Trophoblast cell (in vitro differentiated cells and primary cell): ENCODE data around the gene NUAK2.

Experiments
- DNase-seq, 2 donors: peaks; one replicate each; pipeline ENCODE4 v3.0.0-alpha.2; 2016
- H2AFZ ChIP-seq: 2 replicates; pipeline ENCODE4 v1.6.1; 2013; ENCODE audit warnings: low read length, moderate library complexity, mild to moderate bottlenecking; ENCODE audit not compliant: insufficient read depth, poor library complexity
- H2AK5ac ChIP-seq: 2 replicates; pipeline ENCODE4 v1.6.1; 2013; ENCODE audit warnings: mild to moderate bottlenecking, low read length
- H2BK120ac ChIP-seq: 2 replicates; pipeline ENCODE4 v1.6.1; 2013; ENCODE audit warnings: low read length, mild to moderate bottlenecking, moderate library complexity; ENCODE audit not compliant: insufficient read depth, poor library complexity
- H2BK12ac ChIP-seq: 2 replicates; pipeline ENCODE4 v1.6.1; 2013; ENCODE audit warnings: mild to moderate bottlenecking, low read length, moderate library complexity
- H2BK5ac ChIP-seq: 2 replicates; pipeline ENCODE4 v1.6.1; 2013; ENCODE audit warnings: low read length, low read depth, moderate library complexity, mild to moderate bottlenecking; ENCODE audit not compliant: poor library complexity
- H3K14ac ChIP-seq: 2 replicates; pipeline ENCODE4 v1.6.1; 2013; ENCODE audit warnings: mild to moderate bottlenecking, low read length
- H3K18ac ChIP-seq: 2 replicates; pipeline ENCODE4 v1.6.1; 2013; ENCODE audit warnings: mild to moderate bottlenecking, low read length
- H3K23ac ChIP-seq: 2 replicates; pipeline ENCODE4 v1.6.1; 2013; ENCODE audit warnings: low read length
- H3K27ac ChIP-seq: 2 replicates; pipeline ENCODE4 v1.5.1; 2013; ENCODE audit warnings: low read depth, mild to moderate bottlenecking, inconsistent platforms, low read length, moderate library complexity
- H3K27me3 ChIP-seq: 2 replicates; pipeline ENCODE4 v1.6.1; 2013; ENCODE audit warnings: inconsistent platforms, mild to moderate bottlenecking, low read length, moderate library complexity; ENCODE audit not compliant: insufficient read depth
- H3K36me3 ChIP-seq, 2 experiments: 1 replicate in 1 of 2; 2 replicates in 1 of 2; pipeline ENCODE4 v1.6.1; 2013; ENCODE audit warnings: low read length in 2 of 2, mild to moderate bottlenecking in 2 of 2, moderate library complexity in 1 of 2; ENCODE audit not compliant: insufficient read depth in 2 of 2, control insufficient read depth in 1 of 2
- H3K4ac ChIP-seq: 2 replicates; pipeline ENCODE4 v1.6.1; 2013; ENCODE audit warnings: low read depth, mild to moderate bottlenecking, low read length, moderate library complexity
- H3K4me1 ChIP-seq, 2 experiments: 1 replicate in 1 of 2; 2 replicates in 1 of 2; pipeline ENCODE4 v1.6.1; 2013; ENCODE audit warnings: low read length in 2 of 2, mild to moderate bottlenecking in 2 of 2, moderate library complexity in 1 of 2; ENCODE audit not compliant: insufficient read depth in 2 of 2, control insufficient read depth in 1 of 2
- H3K4me2 ChIP-seq: 2 replicates; pipeline ENCODE4 v1.6.1; 2013; ENCODE audit warnings: inconsistent platforms, mild to moderate bottlenecking, low read length, moderate library complexity
- H3K4me3 ChIP-seq: 2 replicates; pipeline ENCODE4 v1.5.1; 2013; ENCODE audit warnings: mild to moderate bottlenecking, low read depth, low read length, inconsistent platforms
- H3K79me1 ChIP-seq: one replicate; pipeline ENCODE4 v1.6.1; 2013; ENCODE audit warnings: low read length
- H3K79me2 ChIP-seq: 2 replicates; pipeline ENCODE4 v1.6.1; 2013; ENCODE audit warnings: low read length, mild to moderate bottlenecking; ENCODE audit not compliant: control insufficient read depth, insufficient read depth, poor library complexity
- H3K9ac ChIP-seq: 2 replicates; pipeline ENCODE4 v1.6.1; 2013; ENCODE audit warnings: mild to moderate bottlenecking, low read length
- H3K9me3 ChIP-seq: 2 replicates; pipeline ENCODE4 v1.6.1; 2013; ENCODE audit warnings: low read depth, mild to moderate bottlenecking, control low read depth, inconsistent platforms, low read length; ENCODE audit not compliant: insufficient read depth
- H4K12ac ChIP-seq: 2 replicates; pipeline ENCODE4 v1.6.1; 2013; ENCODE audit warnings: low read depth, mild to moderate bottlenecking, low read length, moderate library complexity
- H4K8ac ChIP-seq: 2 replicates; pipeline ENCODE4 v1.6.1; 2013; ENCODE audit warnings: low read depth, mild to moderate bottlenecking, low read length, moderate library complexity
- H4K91ac ChIP-seq: one replicate; pipeline ENCODE4 v1.6.1; 2013; ENCODE audit warnings: low read depth, mild to moderate bottlenecking, low read length, moderate library complexity
- WGBS: extraction: QIAGEN DNeasy Blood & Tissue Kit; methylation state at CpG from one replicate; pipeline ENCODE4 v1.1.7; 2013; ENCODE audit warnings: missing lambda C conversion rate; ENCODE audit not compliant: insufficient read length, insufficient coverage; ENCODE audit errors: extremely low coverage; 5-methylcytosine and 5-hydroxymethylcytosine counted together

The NUAK2 gene

GRCh38 chr1:205313563-205314308 lies 7.8 kb downstream of the NUAK2 start:
- H2AFZ ChIP-seq = peak overlapping the region; percentile 57
- H2BK120ac ChIP-seq = peak overlapping the region; percentile 7
- H3K18ac ChIP-seq = peak overlapping the region; percentile 56
- no CpG with 5 or more reads among the region's 21 CpGs for whole genome bisulfite sequencing
- no peak overlapping the region for H3K4me3 ChIP-seq
- H2AK5ac ChIP-seq = peak overlapping the region; percentile 73
- peak overlapping the region; percentile 52 for H3K27ac ChIP-seq
- H2BK5ac ChIP-seq = peak overlapping the region; percentile 8
- peak overlapping the region; percentile 97 for H3K4ac ChIP-seq
- H2BK12ac ChIP-seq = peak overlapping the region; percentile 37
- peaks cover 33 to 34% of the 10 kb centered on the region in 2 experiments for H3K4me1 ChIP-seq
- H4K8ac ChIP-seq = peak overlapping the region; percentile 7
- H4K12ac ChIP-seq = peak overlapping the region; percentile 35
- H3K4me2 ChIP-seq = peak overlapping the region; percentile 48
- H3K36me3 ChIP-seq = peaks cover 36 to 52% of the 10 kb centered on the region in 2 experiments
- no peak overlapping the region for H3K9ac ChIP-seq
- no peaks in the 10 kb centered on the region for H3K9me3 ChIP-seq
- peaks cover 9% of the 10 kb centered on the region for H3K79me1 ChIP-seq
- H3K14ac ChIP-seq = peak overlapping the region; percentile 51
- H4K91ac ChIP-seq = peak overlapping the region; percentile 21
- peak in 1 of 2 donors; percentile 53 for DNase-seq
- H3K23ac ChIP-seq = no peak overlapping the region
- H3K27me3 ChIP-seq = no peaks in the 10 kb centered on the region
- peaks cover 43% of the 10 kb centered on the region for H3K79me2 ChIP-seq

GRCh38 chr1:205312866-205313562 lies 8.5 kb downstream of the NUAK2 start:
- 100% methylated on average over 1 of the region's 10 CpGs for WGBS
- H3K9me3 ChIP-seq = no peaks in the 10 kb centered on the region

GRCh38 chr1:205310976-205311704 lies 10.4 kb downstream of the NUAK2 start:
- Histone ChIP-seq H3K36me3 (peaks cover 51 to 64% of the 10 kb centered on the region in 2 experiments), H3K27me3 (no peaks in the 10 kb centered on the region), H2AFZ (no peak overlapping the region), H4K12ac (no peak overlapping the region), H2AK5ac (no peak overlapping the region), H3K18ac (no peak overlapping the region), H4K8ac (no peak overlapping the region), H3K9ac (no peak overlapping the region), H3K4me1 (peaks cover 13 to 15% of the 10 kb centered on the region in 2 experiments), H3K4ac (peak overlapping the region; percentile 50), H3K4me3 (no peak overlapping the region), H4K91ac (no peak overlapping the region), H3K4me2 (no peak overlapping the region), H2BK120ac (no peak overlapping the region), H2BK5ac (no peak overlapping the region), H3K27ac (no peak overlapping the region), H2BK12ac (no peak overlapping the region), H3K79me1 (peaks cover 9% of the 10 kb centered on the region), H3K23ac (no peak overlapping the region), H3K79me2 (peaks cover 19% of the 10 kb centered on the region), H3K9me3 (no peaks in the 10 kb centered on the region), H3K14ac (no peak overlapping the region)
- WGBS = no CpG with 5 or more reads among the region's 8 CpGs
- DNase-seq = peak in 1 of 2 donors; percentile 5

More at GRCh38 chr1:205312866-205313562, 8.5 kb downstream of the NUAK2 start:
- peak overlapping the region; percentile 21 for H4K91ac ChIP-seq
- H3K18ac ChIP-seq = peak overlapping the region; percentile 10
- peak overlapping the region; percentile 52 for H3K27ac ChIP-seq
- peak overlapping the region; percentile 7 for H2BK120ac ChIP-seq
- H4K8ac ChIP-seq = peak overlapping the region; percentile 7
- H3K4me1 ChIP-seq = peaks cover 26% of the 10 kb centered on the region in 2 experiments
- H3K9ac ChIP-seq = no peak overlapping the region
- DNase-seq = no peak
- peaks cover 9% of the 10 kb centered on the region for H3K79me1 ChIP-seq
- H3K14ac ChIP-seq = peak overlapping the region; percentile 5
- H3K4me3 ChIP-seq = no peak overlapping the region
- peaks cover 38 to 56% of the 10 kb centered on the region in 2 experiments for H3K36me3 ChIP-seq
- no peak overlapping the region for H4K12ac ChIP-seq
- no peak overlapping the region for H3K23ac ChIP-seq
- H3K4ac ChIP-seq = peak overlapping the region; percentile 97
- peak overlapping the region; percentile 48 for H3K4me2 ChIP-seq
- peak overlapping the region; percentile 8 for H2BK5ac ChIP-seq
- H3K79me2 ChIP-seq = peaks cover 35% of the 10 kb centered on the region
- no peak overlapping the region for H2AK5ac ChIP-seq
- no peaks in the 10 kb centered on the region for H3K27me3 ChIP-seq
- H2BK12ac ChIP-seq = no peak overlapping the region
- H2AFZ ChIP-seq = no peak overlapping the region

- H3K27ac ChIP-seq = no peak overlapping the region
- H3K4ac ChIP-seq = peak overlapping the region; percentile 49
- H3K79me1 ChIP-seq = peaks cover 9% of the 10 kb centered on the region
- H2AK5ac ChIP-seq = no peak overlapping the region
- WGBS = no CpG with 5 or more reads among the region's 1 CpG
- no peaks in the 10 kb centered on the region for H3K9me3 ChIP-seq
- H4K12ac ChIP-seq = no peak overlapping the region
- no peak overlapping the region for H2BK12ac ChIP-seq
- no peaks in the 10 kb centered on the region for H3K27me3 ChIP-seq
- peaks cover 17% of the 10 kb centered on the region for H3K79me2 ChIP-seq
- H2BK5ac ChIP-seq = no peak overlapping the region
- no peak overlapping the region for H3K9ac ChIP-seq
- H3K4me3 ChIP-seq = no peak overlapping the region
- H2BK120ac ChIP-seq = no peak overlapping the region
- H3K36me3 ChIP-seq = peaks cover 61 to 77% of the 10 kb centered on the region in 2 experiments
- no peak overlapping the region for H3K4me2 ChIP-seq
- no peak overlapping the region for H3K14ac ChIP-seq
- H3K23ac ChIP-seq = no peak overlapping the region
- DNase-seq = no peak
- H4K8ac ChIP-seq = no peak overlapping the region
- no peak overlapping the region for H2AFZ ChIP-seq
- peaks cover 11 to 16% of the 10 kb centered on the region in 2 experiments for H3K4me1 ChIP-seq
- no peak overlapping the region for H4K91ac ChIP-seq
- H3K18ac ChIP-seq = no peak overlapping the region
Measured at GRCh38 chr1:205309741-205310140, 11.8 kb downstream of the NUAK2 start.
